Adrenal gland (tissue), 12 donors: ENCODE measurements around the gene ADCY1. TPM values are rescaled to one million over a fixed set of nuclear protein-coding genes. Genes with fewer than 3 reads are reported as not detected.

ENCODE experiments used
- DNase-seq, 7 donors: peaks; one replicate each; pipeline ENCODE4 v3.0.0-alpha.2; 2019 to 2020
- H3K27ac ChIP-seq, 5 donors: fragments of 200-600 bp; sonication (generic) in 4 of 5; 1 replicate in 3 of 5; 2 replicates in 2 of 5; pipeline versions ENCODE4 v1.5.1 to v1.8.0; 2016 to 2020; ENCODE audit warnings: mild to moderate bottlenecking in 1 of 5
- H3K27me3 ChIP-seq: fragments of 200-600 bp; 2 replicates; pipeline ENCODE4 v1.8.0; 2021
- H3K36me3 ChIP-seq, 2 donors: fragments of 200-600 bp; replicated peaks in 1 of 2; 1 replicate in 1 of 2; 2 replicates in 1 of 2; pipeline versions ENCODE4 v1.5.1 to v1.8.0; 2018 to 2022
- H3K4me1 ChIP-seq, 2 donors: fragments of 200-600 bp; replicated peaks in 1 of 2; 1 replicate in 1 of 2; 2 replicates in 1 of 2; pipeline versions ENCODE4 v1.5.1 to v1.8.0; 2018 to 2021
- H3K4me3 ChIP-seq, 4 donors: fragments of 200-600 bp; sonication (generic) in 3 of 4; one replicate each; pipeline ENCODE4 v1.5.1; 2016 to 2018
- H3K9me3 ChIP-seq, 3 donors: fragments of 200-600 bp; sonication (generic) in 1 of 3; replicated peaks in 1 of 3; 1 replicate in 2 of 3; 2 replicates in 1 of 3; pipeline versions ENCODE4 v1.5.1 to v1.8.0; 2016 to 2021
- POLR2A ChIP-seq, 2 donors: fragments of 450-650 bp; IDR thresholded peaks; one replicate each; pipeline ENCODE4 v1.6.1; 2017; ENCODE audit warnings: antibody characterized with exemption in 2 of 2, mild to moderate bottlenecking in 2 of 2, moderate library complexity in 1 of 2
- WGBS, 4 donors: extraction: QIAGEN DNeasy Blood & Tissue Kit in 2 of 4; methylation state at CpG; one replicate each; pipeline versions ENCODE4 v1.1.5 to v1.1.7; 2013 to 2017; 5-methylcytosine and 5-hydroxymethylcytosine counted together
- intact Hi-C, 2 donors: fragments of 100-400 bp; cut with DNase I; formaldehyde crosslinking; loops; one replicate each; pipeline versions ENCODE4 v1.14.1 to v1.15.0; 2022 to 2023
- polyA plus RNA-seq, 3 donors: library from polyadenylated mRNA; stranded (reverse); fragments of 200-250 nt in 2 of 3; fragments of 350-450 nt in 1 of 3; fragmentation: Illumina TruSeq in 1 of 3; extraction: RNeasy Lipid Tissue Mini Kit (QIAGEN cat#74804) in 1 of 3; gene quantifications; one replicate each; pipeline ENCODE4 v1.2.3, GENCODE V29; 2013 to 2014
- total RNA-seq, 9 donors: library from RNA; depleted of rRNA in 4 of 9; stranded (reverse); fragments of >200 nt in 4 of 9; fragments of 120-200 nt in 1 of 9; fragmentation: NEBNext Ultra II Directional in 1 of 9; extraction: Animal tissue kit (Norgen Biotek cat#: 25700) in 1 of 9; gene quantifications; one replicate each; pipeline versions ENCODE4 v1.1.0 to v1.2.4, GENCODE V29; 2013 to 2023
- TF ChIP-seq, protein P1 (sequence below), 6 experiments: fragments of 450-650 bp in 4 of 6; fragments of 200-600 bp in 2 of 6; sonication (generic) in 1 of 6; IDR thresholded peaks; 1 replicate in 5 of 6; 2 replicates in 1 of 6; pipeline versions ENCODE4 v1.5.1 to v1.8.0; 2016 to 2021; ENCODE audit warnings: antibody characterized with exemption in 6 of 6, mild to moderate bottlenecking in 2 of 6, moderate library complexity in 1 of 6
- donor health status: healthy with polysubstance abuse.
- donor health status: Bipolar disorder and iron deficiency.
- donor health status: DM: yes; HTN: yes; CAD: no.
- donor health status: DM: no; HTN: no; CAD: no.
- donor health status: DM: no; HTN: no; CAD: no.
- donor health status: DM: yes; HTN: yes; CAD: no.

The ADCY1 gene
- total and polyA plus RNA-seq, 12 donors = 0.88 to 9.5 (median 4.2) TPM

DNA sequence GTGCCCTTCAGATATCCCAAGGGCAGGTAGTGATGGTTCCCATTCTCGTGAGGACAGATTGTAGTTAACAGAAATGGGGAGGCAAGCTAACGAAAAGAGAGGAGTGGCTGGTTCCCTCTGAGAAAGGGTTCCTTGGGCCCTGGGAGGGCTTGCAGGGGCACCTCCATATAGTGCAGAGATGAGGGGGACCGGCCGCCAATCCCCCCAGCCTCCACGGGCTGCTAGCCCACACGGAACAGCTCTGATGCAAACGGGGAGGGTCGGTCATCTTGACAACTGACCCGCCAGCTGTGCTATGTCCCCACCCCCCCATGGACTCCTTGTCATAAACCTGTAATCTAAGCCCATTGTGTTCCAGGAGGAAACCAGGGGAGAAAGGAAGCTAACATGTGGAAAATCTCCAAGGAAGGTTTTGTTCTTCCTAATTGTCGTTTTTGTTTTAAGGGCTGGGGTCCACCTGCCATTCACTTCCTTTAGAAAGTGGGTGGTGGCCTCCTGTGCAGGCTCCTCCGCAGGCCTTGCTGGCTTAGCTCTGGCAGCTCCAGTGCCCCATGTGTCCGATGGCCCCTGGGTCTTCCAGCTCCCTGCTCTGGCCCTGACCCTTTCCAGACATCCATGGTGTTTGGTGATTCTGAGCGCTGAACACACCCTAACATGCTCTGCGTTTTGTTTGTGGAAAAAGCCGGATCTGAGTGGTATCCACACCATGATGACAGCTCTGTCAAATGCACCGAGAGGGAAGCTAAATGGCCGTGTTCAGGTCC is 15.9 kb downstream of the ADCY1 start:
- Histone ChIP-seq H3K27me3 (no peaks in the 10 kb centered on the region), H3K4me1 (no peaks in the 10 kb centered on the region), H3K27ac (no peak overlapping the region), H3K9me3 (no peaks in the 10 kb centered on the region), H3K36me3 (no peaks in the 10 kb centered on the region), H3K4me3 (no peak overlapping the region)
- TF ChIP-seq, protein P1, sequence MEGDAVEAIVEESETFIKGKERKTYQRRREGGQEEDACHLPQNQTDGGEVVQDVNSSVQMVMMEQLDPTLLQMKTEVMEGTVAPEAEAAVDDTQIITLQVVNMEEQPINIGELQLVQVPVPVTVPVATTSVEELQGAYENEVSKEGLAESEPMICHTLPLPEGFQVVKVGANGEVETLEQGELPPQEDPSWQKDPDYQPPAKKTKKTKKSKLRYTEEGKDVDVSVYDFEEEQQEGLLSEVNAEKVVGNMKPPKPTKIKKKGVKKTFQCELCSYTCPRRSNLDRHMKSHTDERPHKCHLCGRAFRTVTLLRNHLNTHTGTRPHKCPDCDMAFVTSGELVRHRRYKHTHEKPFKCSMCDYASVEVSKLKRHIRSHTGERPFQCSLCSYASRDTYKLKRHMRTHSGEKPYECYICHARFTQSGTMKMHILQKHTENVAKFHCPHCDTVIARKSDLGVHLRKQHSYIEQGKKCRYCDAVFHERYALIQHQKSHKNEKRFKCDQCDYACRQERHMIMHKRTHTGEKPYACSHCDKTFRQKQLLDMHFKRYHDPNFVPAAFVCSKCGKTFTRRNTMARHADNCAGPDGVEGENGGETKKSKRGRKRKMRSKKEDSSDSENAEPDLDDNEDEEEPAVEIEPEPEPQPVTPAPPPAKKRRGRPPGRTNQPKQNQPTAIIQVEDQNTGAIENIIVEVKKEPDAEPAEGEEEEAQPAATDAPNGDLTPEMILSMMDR (IDR thresholded peaks at IDR 0.05) = no peak
- no peak for TF ChIP-seq POLR2A (IDR thresholded peaks at IDR 0.05)
- 73 to 81% (median 77%) methylated on average over 10 to 17 of the region's 17 CpGs for WGBS, 4 donors
- intact Hi-C loops = no loop called here
- peak in 1 of 7 donors; percentile 28 for DNase-seq

- 18 to 54% (median 41%) methylated on average over 2 to 5 of the region's 5 CpGs for WGBS, 4 donors
- Histone ChIP-seq H3K9me3 (no peaks in the 10 kb centered on the region), H3K36me3 (no peaks in the 10 kb centered on the region), H3K4me1 (no peaks in the 10 kb centered on the region), H3K27ac (no peak overlapping the region), H3K27me3 (no peaks in the 10 kb centered on the region), H3K4me3 (no peak overlapping the region)
- DNase-seq = no peak
- intact Hi-C loops = no loop called here
- TF ChIP-seq, protein P1 (IDR thresholded peaks at IDR 0.05) = no peak
- no peak for TF ChIP-seq POLR2A (IDR thresholded peaks at IDR 0.05)
Observed at GRCh38 chr7:45590679-45591057, 16.5 kb downstream of the ADCY1 start.

DNA sequence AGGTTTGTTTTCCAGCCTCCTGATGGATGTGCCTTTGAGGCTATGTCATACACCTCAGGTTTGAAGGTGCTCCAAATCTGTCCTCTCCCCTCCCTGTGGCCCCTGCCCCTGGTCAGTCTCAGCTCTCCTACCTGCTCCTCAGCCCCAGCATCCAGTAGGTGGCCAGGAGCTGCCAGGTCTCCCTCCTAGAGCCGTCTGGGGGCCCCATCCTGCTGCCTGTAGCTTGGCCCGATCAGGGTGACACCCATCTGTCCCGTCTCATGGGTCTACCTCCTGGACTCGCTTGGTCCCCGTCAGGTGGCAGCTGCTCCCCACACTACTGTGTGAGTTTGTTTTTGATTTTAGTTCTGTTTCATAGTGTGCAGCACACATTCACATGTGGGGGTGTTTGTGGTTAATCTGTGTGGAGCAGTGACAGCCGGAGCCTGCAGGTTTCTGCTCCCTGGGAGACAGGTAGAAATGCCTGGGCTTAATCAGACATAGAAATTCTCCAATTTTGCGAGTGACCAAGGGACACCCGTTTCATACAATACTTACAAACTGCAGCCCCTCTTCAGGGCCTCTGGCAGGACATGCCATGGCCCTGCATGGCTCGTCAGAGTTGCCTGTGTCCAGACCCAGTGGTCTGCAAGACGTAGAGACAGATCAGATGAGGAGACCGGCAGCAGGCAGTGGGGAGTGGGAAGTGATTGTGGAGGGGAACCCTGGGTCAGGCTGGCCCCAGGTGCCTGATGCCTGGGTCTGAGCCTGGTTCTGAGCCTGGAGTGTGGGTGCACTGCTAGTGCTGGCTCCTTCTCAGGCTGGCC is 17.1 kb downstream of the ADCY1 start:
- intact Hi-C loops = no loop called here
- Histone ChIP-seq H3K27me3 (no peaks in the 10 kb centered on the region), H3K4me1 (no peaks in the 10 kb centered on the region), H3K4me3 (no peak overlapping the region), H3K36me3 (no peaks in the 10 kb centered on the region), H3K27ac (no peak overlapping the region), H3K9me3 (no peaks in the 10 kb centered on the region)
- whole genome bisulfite sequencing, 4 donors = 74 to 85% (median 81%) methylated on average over 10 to 11 of the region's 11 CpGs
- DNase-seq = peak in 1 of 7 donors; percentile 21
- no peak for TF ChIP-seq POLR2A (IDR thresholded peaks at IDR 0.05)
- TF ChIP-seq, protein P1 (IDR thresholded peaks at IDR 0.05) = no peak

DNA sequence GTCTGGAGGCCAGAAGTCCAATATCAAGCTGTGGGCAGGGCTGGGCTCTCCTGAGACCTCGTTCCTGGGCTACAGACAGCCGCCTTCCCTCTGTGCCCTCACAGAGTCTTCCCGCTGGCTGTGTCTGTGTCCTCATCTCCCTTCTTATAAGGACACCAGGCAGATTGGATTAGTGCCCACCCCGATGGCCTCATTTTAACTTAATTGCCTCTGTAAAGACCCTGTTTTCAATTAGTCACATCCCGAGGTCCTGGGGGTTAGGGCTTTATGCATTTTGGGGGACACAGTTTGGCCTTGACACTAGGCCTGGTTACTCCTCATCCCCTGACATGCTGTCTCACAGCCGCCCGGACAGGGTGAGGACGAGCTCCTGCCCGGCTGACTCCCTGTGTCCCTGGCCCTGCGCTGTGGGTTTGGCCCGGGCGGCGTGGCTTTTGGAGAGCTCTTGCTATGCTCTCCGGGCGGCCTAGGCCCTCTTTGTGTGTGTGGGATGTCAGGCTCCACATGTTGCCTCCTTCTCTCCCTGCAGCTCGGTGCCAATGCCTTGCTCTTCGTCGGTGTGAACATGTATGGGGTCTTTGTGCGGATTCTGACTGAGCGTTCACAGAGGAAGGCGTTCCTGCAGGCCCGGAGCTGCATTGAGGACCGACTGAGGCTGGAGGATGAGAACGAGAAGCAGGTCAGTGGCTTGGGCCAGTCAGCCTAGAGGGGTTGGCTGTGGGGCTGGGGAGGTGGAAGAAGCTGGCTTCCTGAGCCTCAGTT is 18.2 kb downstream of the ADCY1 start:
- intact Hi-C loops = no loop called here
- 90 to 93% (median 91%) methylated on average over 14 to 24 of the region's 24 CpGs for WGBS, 4 donors
- TF ChIP-seq, protein P1 (IDR thresholded peaks at IDR 0.05) = no peak

More for the DNA sequence above, 18.2 kb downstream of the ADCY1 start:
- Histone ChIP-seq H3K4me3 (no peak overlapping the region), H3K27me3 (no peaks in the 10 kb centered on the region), H3K27ac (no peak overlapping the region), H3K4me1 (no peaks in the 10 kb centered on the region), H3K9me3 (no peaks in the 10 kb centered on the region), H3K36me3 (no peaks in the 10 kb centered on the region)
- DNase-seq = peak in 1 of 7 donors; percentile 35
